Activated T-helper 9 cell treated with anti-CD3 and anti-CD28 coated beads, Interleukin-2, amount 50 U/mL, for 16 hours (primary cell): Measurements from ENCODE around the gene GGNBP2.
A peak's percentile ranks its signal among the peaks of the same experiment; 100 is the strongest.

ENCODE experiments used
- DNase-seq: peaks from one replicate; pipeline ENCODE4 v3.0.0-alpha.2; 2020; ENCODE audit warnings: low read depth

The GGNBP2 gene

GRCh38 chr17:36523113-36523512, 21.6 kb upstream of the GGNBP2 start:
- no peak for DNase-seq

GRCh38 chr17:36524428-36524876, 20.3 kb upstream of the GGNBP2 start:
- DNase-seq, result no peak

- no peak for DNase-seq
Observed at GRCh38 chr17:36525113-36525512, 19.6 kb upstream of the GGNBP2 start.

GRCh38 chr17:36525888-36526287, 18.8 kb upstream of the GGNBP2 start:
- DNase-seq, result no peak

DNA sequence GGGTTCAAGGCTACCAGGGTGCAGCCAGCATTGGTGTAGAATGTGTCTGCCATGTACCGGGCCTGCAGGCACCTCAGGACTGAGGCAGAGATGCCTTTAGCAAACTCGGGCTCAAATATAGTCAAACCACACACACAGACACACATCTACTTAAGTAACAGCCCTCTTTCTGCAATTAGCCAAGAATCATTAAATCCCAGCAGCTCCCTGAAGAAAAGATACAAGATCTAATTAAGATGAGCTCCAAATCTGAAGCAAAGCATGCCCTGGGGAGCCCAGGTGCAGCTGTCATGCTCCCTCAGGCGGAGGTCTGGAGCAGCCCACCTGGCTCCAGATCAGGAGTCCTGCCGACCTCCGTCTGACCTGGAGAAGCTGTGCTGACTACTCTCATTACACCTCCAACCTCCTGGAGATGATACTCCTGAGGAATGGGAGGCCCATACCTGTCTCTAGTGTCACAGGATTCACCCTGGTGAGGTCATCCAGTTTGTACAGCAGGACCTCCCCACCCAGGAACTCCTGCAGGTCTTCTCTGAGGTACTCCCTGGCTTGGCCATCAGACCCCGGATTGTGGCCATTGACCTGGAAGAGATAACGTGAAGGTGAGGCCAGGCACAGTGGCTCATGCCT, 17.0 kb upstream of the GGNBP2 start:
- no peak for DNase-seq

DNA sequence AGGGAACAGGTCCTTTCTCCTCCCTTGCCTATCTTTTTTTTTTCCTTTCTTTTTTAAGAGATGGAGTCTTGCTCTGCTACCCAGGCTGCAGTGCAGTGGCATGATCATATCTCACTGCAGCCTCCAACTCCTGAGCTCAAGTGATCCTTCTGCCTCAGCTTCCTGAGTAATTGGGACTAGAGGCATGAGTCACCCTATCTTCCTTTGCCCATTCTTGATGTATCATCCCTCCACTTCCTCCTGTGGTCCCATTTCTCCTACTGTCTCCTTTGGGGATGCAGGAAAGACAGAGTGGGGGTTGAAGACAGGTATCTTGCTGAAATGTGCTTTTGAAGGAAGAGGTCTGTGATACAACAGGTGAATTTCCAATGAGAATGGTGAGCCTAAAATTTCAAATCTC, 15.6 kb upstream of the GGNBP2 start:
- DNase-seq, result no peak

GRCh38 chr17:36532435-36532975, 12.2 kb upstream of the GGNBP2 start:
- no peak for DNase-seq

DNA sequence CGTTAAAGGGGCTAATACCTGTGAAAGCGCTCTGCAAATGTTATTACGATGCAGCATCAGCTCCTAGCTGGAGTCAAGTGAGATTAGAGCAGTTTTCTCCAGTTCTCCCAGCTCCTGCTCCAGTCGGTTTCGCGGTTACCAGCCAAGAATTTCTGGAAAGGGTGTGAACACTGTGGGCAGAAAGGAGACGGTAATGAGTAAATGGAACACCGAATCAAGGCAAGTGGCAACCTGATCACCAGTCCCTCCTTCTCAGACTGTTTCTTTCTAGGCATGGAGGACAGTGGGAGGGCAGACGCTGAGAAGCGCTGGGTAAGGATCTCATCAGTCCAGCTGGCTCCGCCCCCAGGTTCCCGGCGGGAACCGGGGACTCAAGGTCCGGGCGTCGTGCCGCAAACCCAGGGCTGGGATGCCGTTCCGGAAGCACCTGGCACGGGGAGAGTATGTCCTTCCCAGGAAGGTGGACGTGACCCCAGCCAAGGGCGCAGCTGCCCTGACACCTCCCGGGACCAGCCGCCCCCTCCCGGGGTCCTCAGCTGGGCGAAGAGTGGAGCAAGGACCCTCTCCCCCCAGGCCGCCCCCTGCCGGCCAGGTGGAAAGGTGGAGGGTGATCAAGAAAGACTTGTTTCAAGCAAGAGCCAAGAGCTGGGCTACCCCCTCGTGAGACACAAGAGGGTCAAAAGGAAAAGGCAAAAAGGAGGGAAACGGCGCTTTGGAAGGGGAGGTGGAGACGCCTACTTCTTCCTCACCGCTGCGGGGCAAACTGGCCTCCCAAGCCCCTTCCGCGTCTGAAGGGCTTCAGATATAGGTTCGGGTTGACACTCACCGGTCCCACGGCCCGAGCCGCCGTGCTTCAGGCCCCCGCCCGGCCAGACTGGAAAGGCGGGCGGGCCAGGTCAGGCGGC, 10.5 kb upstream of the GGNBP2 start:
- peak; percentile 45 for DNase-seq

DNA sequence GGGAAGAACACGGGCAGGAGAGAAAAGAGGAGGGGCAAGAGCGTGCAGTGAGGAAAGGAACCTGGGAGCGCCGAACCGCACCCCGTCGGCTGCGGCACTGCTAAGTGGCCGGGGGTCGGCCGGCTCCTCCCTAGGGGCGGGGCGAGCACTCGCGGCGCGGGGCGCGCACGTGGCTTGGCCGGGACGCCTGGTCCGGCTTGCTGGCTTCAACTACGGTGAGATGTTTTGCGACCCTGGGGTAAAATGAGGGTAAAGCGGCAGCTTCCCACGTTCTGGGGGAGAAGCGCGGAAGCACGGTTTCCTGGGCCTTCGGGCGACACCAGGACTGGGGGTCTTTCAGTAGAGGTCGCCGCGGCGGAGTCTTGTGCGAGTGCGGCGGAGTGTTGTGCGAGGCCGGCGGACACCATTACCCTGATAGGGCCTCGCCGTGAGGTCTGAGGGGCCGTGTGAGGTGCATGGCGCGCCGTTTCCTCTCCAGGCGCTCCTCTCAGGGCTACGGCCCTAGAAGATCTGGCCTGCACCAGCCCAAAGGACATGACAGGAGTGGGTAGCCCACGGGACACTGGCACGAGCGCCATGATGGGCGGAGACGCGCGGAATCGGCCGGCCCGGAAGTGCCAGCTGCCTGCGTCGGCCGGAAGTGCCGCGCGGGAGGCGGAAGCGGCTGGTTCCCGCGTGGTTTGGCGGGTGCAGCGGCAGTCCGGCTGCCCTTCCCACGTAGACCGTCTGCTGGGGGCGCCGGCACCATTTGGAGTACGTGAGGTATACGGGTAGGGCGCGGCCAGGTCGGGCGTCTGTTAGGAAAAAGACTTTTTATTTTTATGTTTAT, 9.7 kb upstream of the GGNBP2 start, which contains the start of the genes MYO19 and PIGW:
TSS of gene MYO19 (minus strand) at position 29 of the 829 bp plus-strand sequence. CDS start 2,330 bp downstream, outside the sequence.
TSS of gene PIGW (plus strand) at position 148 of the 829 bp plus-strand sequence. CDS start 2,115 bp downstream, outside the sequence.
- DNase-seq, result peak; percentile 84

GRCh38 chr17:36535669-36536081, 9.0 kb upstream of the GGNBP2 start:
- no peak for DNase-seq

GRCh38 chr17:36540696-36541095, 4.0 kb upstream of the GGNBP2 start:
- no peak for DNase-seq

DNA sequence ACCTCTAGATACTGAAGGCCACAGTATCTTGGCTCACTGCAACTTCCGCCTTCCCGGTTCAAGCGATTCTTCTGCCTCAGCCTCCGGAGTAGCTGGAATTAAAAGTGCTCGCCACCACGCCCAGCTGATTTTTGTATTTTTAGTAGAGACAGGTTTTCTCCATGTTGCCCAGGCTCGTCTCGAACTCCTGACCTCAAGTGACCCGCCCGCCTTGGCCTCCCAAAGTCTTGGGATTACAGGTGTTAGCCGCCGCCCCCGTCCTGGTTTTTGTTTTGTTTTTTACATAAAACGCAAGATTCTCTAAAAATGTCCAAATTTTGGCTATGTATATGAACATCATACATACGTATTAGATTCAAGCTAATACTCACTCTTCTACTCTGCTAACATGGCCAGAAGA, 2.0 kb upstream of the GGNBP2 start:
- no peak for DNase-seq

DNA sequence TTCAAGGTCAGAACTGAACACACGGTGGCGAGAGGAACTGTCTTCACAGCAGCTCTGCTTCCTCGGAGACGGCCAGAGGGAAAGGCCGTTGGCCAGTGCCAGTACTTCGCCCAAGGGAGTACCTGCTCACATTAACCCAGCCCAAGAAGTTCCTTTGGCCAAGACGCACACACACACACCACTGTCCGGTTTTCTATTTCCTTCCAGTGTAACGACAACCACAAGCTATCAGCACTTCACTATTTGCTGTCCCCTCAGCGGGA, 744 bp upstream of the GGNBP2 start:
- DNase-seq, result no peak

- no peak for DNase-seq
Observed at GRCh38 chr17:36545077-36545464, 352 bp downstream of the GGNBP2 start.

DNA sequence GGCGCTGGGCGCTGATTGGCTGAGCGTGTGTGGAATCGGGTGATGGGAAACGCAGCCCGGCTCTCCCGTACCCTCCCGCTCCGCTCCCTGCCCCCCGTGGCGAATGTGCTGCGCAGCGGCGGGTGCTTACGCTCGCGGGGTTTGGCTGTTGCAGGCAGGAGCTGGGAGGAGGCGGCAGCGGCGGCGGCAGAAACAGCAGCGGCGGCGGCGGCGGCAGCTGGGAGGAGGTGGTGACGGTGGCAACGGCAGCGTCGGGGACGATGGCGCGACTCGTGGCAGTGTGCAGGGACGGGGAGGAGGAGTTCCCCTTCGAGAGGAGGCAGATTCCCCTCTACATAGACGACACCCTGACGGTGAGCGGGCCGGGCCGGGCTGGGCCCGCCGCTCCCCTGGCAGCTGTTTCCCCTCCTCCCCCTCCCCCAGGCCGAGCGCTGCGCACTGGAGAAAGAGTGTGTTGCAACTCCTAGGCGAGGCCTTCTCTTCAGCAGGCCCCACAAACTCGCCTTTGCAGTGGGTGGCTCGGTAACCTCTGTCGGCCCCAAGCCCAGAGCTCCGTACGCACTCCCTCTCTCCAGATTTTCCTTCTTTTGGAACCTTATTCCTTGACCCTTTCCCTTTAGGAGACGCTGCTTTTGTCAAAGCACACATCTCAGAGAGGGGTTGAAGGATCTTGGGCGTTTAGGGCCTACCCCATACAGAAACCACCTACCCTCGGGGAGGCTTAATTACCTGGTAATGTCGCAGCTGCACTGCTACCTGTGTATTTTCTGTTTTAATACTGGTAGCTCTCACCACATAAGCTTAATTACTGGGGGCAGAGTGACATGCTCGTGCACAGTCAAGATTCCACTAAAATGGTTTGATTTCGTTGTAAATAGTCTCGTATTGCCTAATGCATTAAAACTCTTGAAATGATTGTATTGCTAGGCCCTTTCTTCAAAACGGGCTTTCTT, 1.0 kb downstream of the GGNBP2 start:
- peak; percentile 95 for DNase-seq

GRCh38 chr17:36546418-36547093, 1.8 kb downstream of the GGNBP2 start:
- DNase-seq, result no peak

- no peak for DNase-seq
Observed at GRCh38 chr17:36547776-36548175, 3.1 kb downstream of the GGNBP2 start.

- no peak for DNase-seq
Observed at GRCh38 chr17:36550491-36551417, 6.0 kb downstream of the GGNBP2 start.

DNA sequence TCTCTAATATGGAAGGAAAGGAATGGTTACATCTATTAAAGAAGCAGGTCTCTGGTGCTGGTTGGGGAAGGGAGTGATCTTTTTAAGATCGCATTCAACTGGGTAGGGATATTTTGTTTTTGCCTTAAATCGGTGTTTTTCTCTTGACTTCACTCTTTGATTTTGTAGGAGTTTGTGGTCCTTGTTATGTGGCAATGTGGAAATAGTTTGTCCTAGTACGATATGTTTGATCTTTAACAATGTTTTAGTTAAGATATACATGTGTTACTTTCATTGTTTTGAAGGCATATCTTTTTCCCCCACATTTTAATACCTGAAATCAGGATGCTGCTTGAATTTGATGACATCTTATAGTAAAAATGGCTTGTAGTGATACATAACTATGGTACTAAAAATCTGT, 8.7 kb downstream of the GGNBP2 start:
- DNase-seq, result no peak
